Endometrium (tissue), 2 donors: ENCODE measurements around the gene PEX11G.
A peak's percentile ranks its signal among the peaks of the same experiment; 100 is the strongest.
"Not testable (repeated sequence)": the region's sequence is repeated elsewhere in the genome, so short reads cannot be mapped to it uniquely, and the experiment has no call there.

Experiments used
- FAIRE-seq: peaks from 2 replicates; lab custom pipeline; 2012; peaks lifted over from hg19 to GRCh38; lab: Jason Lieb, UNC
- donor health status: control.
- donor health status: control.

Gene PEX11G

GRCh38 chr19:7463575-7463974 is 25.3 kb downstream of the PEX11G start:
- no peak for FAIRE-seq

- no peak for FAIRE-seq
These were observed 26.8 kb downstream of the PEX11G start for GRCh38 chr19:7461841-7462629.

GRCh38 chr19:7460562-7460966 is 28.3 kb downstream of the PEX11G start:
- FAIRE-seq = no peak

- FAIRE-seq = no peak
These were observed 29.1 kb downstream of the PEX11G start for GRCh38 chr19:7459773-7460172.

- no peak for FAIRE-seq
These were observed 30.2 kb downstream of the PEX11G start for GRCh38 chr19:7458675-7459074.

- FAIRE-seq = no peak
These were observed 31.8 kb downstream of the PEX11G start for GRCh38 chr19:7456964-7457541.

GRCh38 chr19:7455600-7456296 is 33.1 kb downstream of the PEX11G start:
- FAIRE-seq = no peak

- no peak for FAIRE-seq
These were observed 33.8 kb downstream of the PEX11G start for GRCh38 chr19:7454998-7455397.

- FAIRE-seq = peak; percentile 93
These were observed 38.3 kb downstream of the PEX11G start for GRCh38 chr19:7450243-7451223.

- not testable (repeated sequence) for FAIRE-seq
These were observed 39.3 kb downstream of the PEX11G start for GRCh38 chr19:7449391-7450070.

GRCh38 chr19:7447648-7448047 is 41.2 kb downstream of the PEX11G start:
- FAIRE-seq = no peak

GRCh38 chr19:7445104-7445503 is 43.7 kb downstream of the PEX11G start:
- FAIRE-seq = no peak

GRCh38 chr19:7444042-7444441 is 44.8 kb downstream of the PEX11G start:
- no peak for FAIRE-seq

- FAIRE-seq = no peak
These were observed 46.4 kb downstream of the PEX11G start for GRCh38 chr19:7442423-7442822.

GRCh38 chr19:7441468-7442146 is 47.2 kb downstream of the PEX11G start:
- no peak for FAIRE-seq

GRCh38 chr19:7440188-7440975 is 48.5 kb downstream of the PEX11G start:
- FAIRE-seq = no peak

- FAIRE-seq = no peak
These were observed 53.2 kb downstream of the PEX11G start for GRCh38 chr19:7435586-7435985.

GRCh38 chr19:7434391-7434790 is 54.4 kb downstream of the PEX11G start:
- no peak for FAIRE-seq

GRCh38 chr19:7433456-7433855 is 55.4 kb downstream of the PEX11G start:
- FAIRE-seq = not testable (repeated sequence)
